ENCODE results near the gene KATNAL1.

Gene KATNAL1

GRCh38 chr13:30332456-30333143, 25.2 kb upstream of the KATNAL1 start:
- DNase-seq (ENCODE audit: low read depth, low spot score), result no peak

- DNase-seq (ENCODE audit: low read depth, low spot score), result no peak
Measured at GRCh38 chr13:30331331-30331771, 24.0 kb upstream of the KATNAL1 start.

GRCh38 chr13:30329009-30329585, 21.7 kb upstream of the KATNAL1 start:
- no peak for DNase-seq (ENCODE audit: low read depth, low spot score)

GRCh38 chr13:30325668-30326067, 18.3 kb upstream of the KATNAL1 start:
- no peak for DNase-seq (ENCODE audit: low read depth, low spot score)

GRCh38 chr13:30323524-30323923, 16.2 kb upstream of the KATNAL1 start:
- no peak for DNase-seq (ENCODE audit: low read depth, low spot score)

- no peak for DNase-seq (ENCODE audit: low read depth, low spot score)
Measured at GRCh38 chr13:30322428-30322827, 15.1 kb upstream of the KATNAL1 start.

GRCh38 chr13:30321256-30321655, 13.9 kb upstream of the KATNAL1 start:
- no peak for DNase-seq (ENCODE audit: low read depth, low spot score)

GRCh38 chr13:30319655-30320054, 12.3 kb upstream of the KATNAL1 start:
- DNase-seq (ENCODE audit: low read depth, low spot score), result no peak

GRCh38 chr13:30319130-30319529, 11.8 kb upstream of the KATNAL1 start:
- no peak for DNase-seq (ENCODE audit: low read depth, low spot score)

GRCh38 chr13:30318026-30318425, 10.7 kb upstream of the KATNAL1 start:
- DNase-seq (ENCODE audit: low read depth, low spot score), result no peak

- no peak for DNase-seq (ENCODE audit: low read depth, low spot score)
Measured at GRCh38 chr13:30314562-30314961, 7.2 kb upstream of the KATNAL1 start.

GRCh38 chr13:30314069-30314468, 6.7 kb upstream of the KATNAL1 start:
- no peak for DNase-seq (ENCODE audit: low read depth, low spot score)

- DNase-seq (ENCODE audit: low read depth, low spot score), result no peak
Measured at GRCh38 chr13:30313311-30313710, 6.0 kb upstream of the KATNAL1 start.

- no peak for DNase-seq (ENCODE audit: low read depth, low spot score)
Measured at GRCh38 chr13:30312904-30313303, 5.6 kb upstream of the KATNAL1 start.

GRCh38 chr13:30308548-30308947, 1.2 kb upstream of the KATNAL1 start:
- DNase-seq (ENCODE audit: low read depth, low spot score), result no peak

- no peak for DNase-seq (ENCODE audit: low read depth, low spot score)
Measured at GRCh38 chr13:30307971-30308290, 580 bp upstream of the KATNAL1 start.

- peak; percentile 85 for DNase-seq (ENCODE audit: low read depth, low spot score)
Measured at GRCh38 chr13:30306762-30307193, 573 bp downstream of the KATNAL1 start.

- no peak for DNase-seq (ENCODE audit: low read depth, low spot score)
Measured at GRCh38 chr13:30305456-30305970, 1.8 kb downstream of the KATNAL1 start.

- DNase-seq (ENCODE audit: low read depth, low spot score), result no peak
Measured at GRCh38 chr13:30303269-30303668, 4.1 kb downstream of the KATNAL1 start.

- no peak for DNase-seq (ENCODE audit: low read depth, low spot score)
Measured at GRCh38 chr13:30301827-30302226, 5.5 kb downstream of the KATNAL1 start.

GRCh38 chr13:30300596-30300995, 6.8 kb downstream of the KATNAL1 start:
- no peak for DNase-seq (ENCODE audit: low read depth, low spot score)

GRCh38 chr13:30299786-30300185, 7.6 kb downstream of the KATNAL1 start:
- no peak for DNase-seq (ENCODE audit: low read depth, low spot score)

GRCh38 chr13:30295116-30295515, 12.2 kb downstream of the KATNAL1 start:
- no peak for DNase-seq (ENCODE audit: low read depth, low spot score)

All from smooth muscle cell of the brain vasculature (primary cell).